Motor neuron (in vitro differentiated cells): ENCODE measurements around the gene MC2R. TPM values are rescaled to one million over a fixed set of nuclear protein-coding genes. Genes with fewer than 3 reads are reported as not detected.
"Not testable (repeated sequence)": the region's sequence is repeated elsewhere in the genome, so short reads cannot be mapped to it uniquely, and the experiment has no call there.

Source experiments
- ATAC-seq, 8 experiments: fragments of 200-7000 bp; cut with Tn5 transposase; replicated peaks in 6 of 8; 2 replicates each; pipeline ENCODE4 v1.8.0; 2021; ENCODE audit warnings: mild to moderate bottlenecking in 8 of 8, moderate library complexity in 8 of 8
- H3K27ac ChIP-seq, 2 donors: fragments of 250-450 bp; sonication (Bioruptor Pico); 2 replicates each; pipeline ENCODE4 v1.9.0; 2021; ENCODE audit warnings: antibody characterized with exemption in 2 of 2, mild to moderate bottlenecking in 2 of 2, moderate library complexity in 1 of 2
- H3K4me1 ChIP-seq, 2 donors: fragments of 250-450 bp; sonication (Bioruptor Pico); replicated peaks in 1 of 2; 2 replicates each; pipeline ENCODE4 v1.6.1; 2021; ENCODE audit warnings: antibody characterized with exemption in 2 of 2, mild to moderate bottlenecking in 2 of 2, moderate library complexity in 1 of 2
- H3K4me3 ChIP-seq, 5 donors: fragments of 250-450 bp; sonication (Bioruptor Pico); 2 replicates each; pipeline ENCODE4 v1.9.0; 2021; ENCODE audit warnings: antibody characterized with exemption in 5 of 5, mild to moderate bottlenecking in 5 of 5, moderate library complexity in 4 of 5
- WGBS, 10 experiments: fragments of 450-650 bp; shearing (Covaris generic); methylation state at CpG; one replicate each; pipeline ENCODE4 v1.0.0; 2022; 5-methylcytosine and 5-hydroxymethylcytosine counted together
- in situ Hi-C, 9 experiments: fragments of 400-800 bp; cut with MboI; loops; one replicate each; pipeline ENCODE4 v1.15.0; 2021; ENCODE audit warnings: low sequenced_read_pairs in 9 of 9, low pct_unique_long_range_greater_than_20kb in 2 of 9; ENCODE audit not compliant: unreplicated experiment in 9 of 9
- total RNA-seq, 8 experiments: library from RNA; unstranded; fragments of 300-600 nt; gene quantifications; 2 replicates each; pipeline versions ENCODE4 v1.2.3 to v1.2.4, GENCODE V29; 2022

MC2R gene
- total RNA-seq, 8 experiments from 2014 or later: 0.05 to 0.52 (median 0.16) TPM; not detected in 4

GRCh38 chr18:13862898-13863297 lies 52.4 kb downstream of the MC2R start:
- H3K27ac ChIP-seq, H3K4me3 ChIP-seq, H3K4me1 ChIP-seq, in situ Hi-C loops: not testable (repeated sequence)
- ATAC-seq: peak in 2 of 8 experiments; percentile 17 to 69
- WGBS, 10 experiments: 35 to 58% (median 54%) methylated on average over 2 to 7 of the region's 7 CpGs; no CpG with 5 or more reads in 6 of the 10 experiments

DNA sequence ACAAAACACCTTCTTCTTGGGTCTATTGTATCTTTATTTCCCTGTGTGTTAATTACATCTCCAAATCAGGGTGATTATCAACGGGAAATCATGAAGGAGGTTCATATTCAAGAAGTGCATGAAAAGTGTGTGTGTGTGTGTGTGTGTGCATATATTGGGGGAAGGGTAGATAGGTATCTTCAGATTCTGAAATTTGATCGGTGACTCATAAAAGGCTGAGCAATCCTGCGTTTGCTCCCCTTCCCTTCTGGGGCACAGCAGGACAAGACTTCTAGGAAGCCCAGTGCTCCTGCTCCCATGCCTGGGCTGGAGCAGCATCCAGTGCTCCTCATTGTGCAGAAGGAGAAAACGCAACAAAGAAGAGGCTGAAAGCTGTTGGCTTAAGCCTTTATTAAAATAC lies 65.5 kb downstream of the MC2R start:
- WGBS, 10 experiments: 17 to 100% (median 71%) methylated on average over 1 to 4 of the region's 4 CpGs; no CpG with 5 or more reads in 3 of the 10 experiments
- no peaks in the 10 kb centered on the region for H3K4me1 ChIP-seq
- no peak overlapping the region for H3K27ac ChIP-seq
- no peak overlapping the region for H3K4me3 ChIP-seq
- no peak for ATAC-seq
- in situ Hi-C loops: loop anchor here in 1 of 9 experiments (25.0 kb wide), 1 partner anchor 88 kb away; no protein-coding TSS in a partner anchor

- no peak overlapping the region for H3K4me3 ChIP-seq
- WGBS, 10 experiments: 40 to 97% (median 92%) methylated on average over 3 to 12 of the region's 22 CpGs; no CpG with 5 or more reads in 4 of the 10 experiments
- H3K27ac ChIP-seq: no peak overlapping the region
- H3K4me1 ChIP-seq: no peaks in the 10 kb centered on the region
- ATAC-seq: no peak
- in situ Hi-C loops: loop anchor here in 1 of 9 experiments (25.0 kb wide), 1 partner anchor 101 kb away; no protein-coding TSS in a partner anchor
Measured at GRCh38 chr18:13836559-13836958, 78.8 kb downstream of the MC2R start.

GRCh38 chr18:13835202-13835601 lies 80.1 kb downstream of the MC2R start:
- no peak overlapping the region for H3K4me3 ChIP-seq
- 0 to 73% (median 33%) methylated on average over 1 to 6 of the region's 6 CpGs; no CpG with 5 or more reads in 3 of the 10 experiments for WGBS, 10 experiments
- H3K4me1 ChIP-seq: no peaks in the 10 kb centered on the region
- in situ Hi-C loops: loop anchor here in 1 of 9 experiments (25.0 kb wide), 1 partner anchor 102 kb away; no protein-coding TSS in a partner anchor
- ATAC-seq: no peak
- no peak overlapping the region for H3K27ac ChIP-seq

DNA sequence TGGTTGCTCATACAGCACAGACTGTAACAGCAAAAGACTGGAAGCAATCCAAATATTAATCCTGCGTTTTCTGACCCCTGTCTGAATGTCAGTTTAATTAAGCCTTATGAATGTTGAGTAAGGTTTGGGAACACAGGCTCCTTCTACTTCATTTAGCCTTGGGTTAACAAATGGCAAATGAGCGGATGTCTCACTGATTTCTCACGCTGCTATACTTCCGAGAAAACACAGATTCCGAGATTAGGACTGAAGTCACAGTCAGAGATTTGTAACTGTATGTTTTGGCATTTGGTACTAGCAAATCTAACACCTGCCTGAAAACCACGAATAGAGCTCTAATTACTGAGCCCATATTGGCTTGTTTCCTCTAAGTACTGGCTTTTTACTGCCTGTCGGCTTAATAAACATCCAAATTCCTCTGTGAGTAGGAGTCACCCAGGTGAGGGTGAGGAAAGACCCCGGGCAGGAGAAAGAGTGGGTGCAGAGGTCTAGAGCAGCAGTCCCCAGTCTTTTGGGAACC lies 80.8 kb downstream of the MC2R start:
- in situ Hi-C loops: loop anchor here in 1 of 9 experiments (25.0 kb wide), 1 partner anchor 103 kb away; no protein-coding TSS in a partner anchor
- no peak overlapping the region for H3K27ac ChIP-seq
- H3K4me1 ChIP-seq: no peaks in the 10 kb centered on the region
- WGBS, 10 experiments: 12 to 83% (median 71%) methylated on average over 1 to 8 of the region's 8 CpGs
- ATAC-seq: peak in 1 of 8 experiments; percentile 41
- no peak overlapping the region for H3K4me3 ChIP-seq

Other genes starting within 250 kb of the MC2R start
- gene FAM210A, start 189.0 kb downstream of the MC2R start, total RNA-seq: 10 to 100 TPM in 7 of 8 experiments, 1 to 10 TPM in 1; 7.5 to 15.8 (median 13.3) TPM
- 10 to 100 TPM; 19.4 to 73.8 (median 38.0) TPM for gene RNMT, start 188.9 kb downstream of the MC2R start, total RNA-seq
- under 1 TPM in 2 of 8 experiments, not detected in 6; 0.13 to 0.38 TPM for gene MC5R, start 91.4 kb downstream of the MC2R start, total RNA-seq
- gene ZNF519, start 216.9 kb upstream of the MC2R start, total RNA-seq: 10 to 100 TPM in 6 of 8 experiments, 1 to 10 TPM in 2; 1.4 to 21.4 (median 10.8) TPM